GM12865 (cell line): ENCODE data around the gene ZFAND3.

Experiments used
- DNase-seq: peaks from one replicate; pipeline ENCODE4 v3.0.0; 2010; ENCODE audit warnings: low read depth
- H3K4me3 ChIP-seq: 2 replicates; pipeline ENCODE4 v1.5.1; 2011; ENCODE audit warnings: mild to moderate bottlenecking, low read depth, low read length, control low read depth
- TF ChIP-seq, protein P1 (sequence below): IDR thresholded peaks from 2 replicates; pipeline ENCODE4 v1.5.1; 2011; ENCODE audit warnings: low read length, control low read depth, low read depth, inconsistent platforms; ENCODE audit not compliant: insufficient read depth; ENCODE audit errors: missing control alignments

ZFAND3 gene

GRCh38 chr6:37861452-37861851 lies 41.9 kb downstream of the ZFAND3 start:
- no peak for DNase-seq
- TF ChIP-seq, protein P1, sequence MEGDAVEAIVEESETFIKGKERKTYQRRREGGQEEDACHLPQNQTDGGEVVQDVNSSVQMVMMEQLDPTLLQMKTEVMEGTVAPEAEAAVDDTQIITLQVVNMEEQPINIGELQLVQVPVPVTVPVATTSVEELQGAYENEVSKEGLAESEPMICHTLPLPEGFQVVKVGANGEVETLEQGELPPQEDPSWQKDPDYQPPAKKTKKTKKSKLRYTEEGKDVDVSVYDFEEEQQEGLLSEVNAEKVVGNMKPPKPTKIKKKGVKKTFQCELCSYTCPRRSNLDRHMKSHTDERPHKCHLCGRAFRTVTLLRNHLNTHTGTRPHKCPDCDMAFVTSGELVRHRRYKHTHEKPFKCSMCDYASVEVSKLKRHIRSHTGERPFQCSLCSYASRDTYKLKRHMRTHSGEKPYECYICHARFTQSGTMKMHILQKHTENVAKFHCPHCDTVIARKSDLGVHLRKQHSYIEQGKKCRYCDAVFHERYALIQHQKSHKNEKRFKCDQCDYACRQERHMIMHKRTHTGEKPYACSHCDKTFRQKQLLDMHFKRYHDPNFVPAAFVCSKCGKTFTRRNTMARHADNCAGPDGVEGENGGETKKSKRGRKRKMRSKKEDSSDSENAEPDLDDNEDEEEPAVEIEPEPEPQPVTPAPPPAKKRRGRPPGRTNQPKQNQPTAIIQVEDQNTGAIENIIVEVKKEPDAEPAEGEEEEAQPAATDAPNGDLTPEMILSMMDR = no peak
- H3K4me3 ChIP-seq = no peak overlapping the region

DNA sequence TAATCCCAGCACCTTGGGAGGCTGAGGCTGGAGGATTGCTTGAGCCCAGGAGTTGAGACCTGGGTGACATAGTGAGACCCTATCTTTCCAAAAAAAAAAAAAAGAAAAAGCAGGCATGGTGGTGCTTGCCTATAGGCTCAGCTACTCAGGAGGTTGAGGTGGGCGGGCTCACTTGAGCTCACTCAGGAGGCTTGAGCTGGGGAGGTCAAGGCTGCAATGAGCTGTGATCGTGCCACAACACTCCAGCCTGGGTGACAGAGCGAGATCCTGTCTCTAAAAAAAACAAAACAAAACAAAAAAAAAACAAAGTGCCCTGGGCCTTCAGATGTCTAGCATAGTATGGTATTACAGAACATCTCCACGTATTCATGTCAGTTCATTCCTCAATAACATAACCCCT lies 42.9 kb downstream of the ZFAND3 start:
- H3K4me3 ChIP-seq = no peak overlapping the region
- no peak for DNase-seq
- TF ChIP-seq, protein P1 = no peak

DNA sequence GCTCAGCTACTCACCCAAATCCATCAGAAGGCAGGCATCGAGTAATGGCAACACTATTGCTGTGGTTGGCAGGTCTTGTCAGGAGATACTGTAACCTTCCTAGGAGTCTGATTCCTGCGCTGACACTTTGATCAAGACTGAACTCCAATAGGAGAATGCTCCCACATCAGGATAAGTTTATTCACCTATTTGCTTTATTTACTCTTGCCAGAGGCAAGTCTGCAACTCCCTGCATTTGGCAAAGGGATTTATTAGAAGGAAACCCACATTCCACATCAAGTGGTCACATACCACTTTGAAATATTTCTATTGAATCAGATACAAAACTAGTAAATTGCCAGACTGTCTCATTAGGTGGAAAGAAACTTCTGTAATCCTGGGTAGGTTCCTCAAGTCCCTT lies 43.5 kb downstream of the ZFAND3 start:
- TF ChIP-seq, protein P1 = no peak

DNA sequence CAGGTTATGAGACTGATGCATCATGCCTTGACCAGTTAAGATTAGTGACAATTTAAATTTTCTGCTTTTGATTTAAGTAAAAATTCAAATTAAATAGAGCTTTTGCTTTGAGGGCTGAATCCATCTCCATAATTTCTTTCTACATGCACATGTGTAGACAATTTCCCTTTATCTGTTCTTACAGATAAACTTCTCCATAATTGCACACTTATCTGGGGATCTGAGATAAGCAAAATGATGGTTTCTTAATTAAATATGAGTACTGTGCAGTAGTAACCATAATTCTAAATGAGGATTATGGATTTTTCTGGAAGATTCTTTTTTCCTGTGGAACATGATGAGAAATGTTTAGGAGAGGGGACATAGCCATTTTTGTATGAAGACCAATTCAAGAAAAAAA lies 44.7 kb downstream of the ZFAND3 start:
- no peak overlapping the region for H3K4me3 ChIP-seq
- no peak for DNase-seq
- TF ChIP-seq, protein P1 = no peak

More for the DNA sequence above, 43.5 kb downstream of the ZFAND3 start:
- no peak for DNase-seq
- H3K4me3 ChIP-seq = no peak overlapping the region

GRCh38 chr6:37865504-37865903 lies 46.0 kb downstream of the ZFAND3 start:
- DNase-seq = no peak
- TF ChIP-seq, protein P1 = no peak

DNA sequence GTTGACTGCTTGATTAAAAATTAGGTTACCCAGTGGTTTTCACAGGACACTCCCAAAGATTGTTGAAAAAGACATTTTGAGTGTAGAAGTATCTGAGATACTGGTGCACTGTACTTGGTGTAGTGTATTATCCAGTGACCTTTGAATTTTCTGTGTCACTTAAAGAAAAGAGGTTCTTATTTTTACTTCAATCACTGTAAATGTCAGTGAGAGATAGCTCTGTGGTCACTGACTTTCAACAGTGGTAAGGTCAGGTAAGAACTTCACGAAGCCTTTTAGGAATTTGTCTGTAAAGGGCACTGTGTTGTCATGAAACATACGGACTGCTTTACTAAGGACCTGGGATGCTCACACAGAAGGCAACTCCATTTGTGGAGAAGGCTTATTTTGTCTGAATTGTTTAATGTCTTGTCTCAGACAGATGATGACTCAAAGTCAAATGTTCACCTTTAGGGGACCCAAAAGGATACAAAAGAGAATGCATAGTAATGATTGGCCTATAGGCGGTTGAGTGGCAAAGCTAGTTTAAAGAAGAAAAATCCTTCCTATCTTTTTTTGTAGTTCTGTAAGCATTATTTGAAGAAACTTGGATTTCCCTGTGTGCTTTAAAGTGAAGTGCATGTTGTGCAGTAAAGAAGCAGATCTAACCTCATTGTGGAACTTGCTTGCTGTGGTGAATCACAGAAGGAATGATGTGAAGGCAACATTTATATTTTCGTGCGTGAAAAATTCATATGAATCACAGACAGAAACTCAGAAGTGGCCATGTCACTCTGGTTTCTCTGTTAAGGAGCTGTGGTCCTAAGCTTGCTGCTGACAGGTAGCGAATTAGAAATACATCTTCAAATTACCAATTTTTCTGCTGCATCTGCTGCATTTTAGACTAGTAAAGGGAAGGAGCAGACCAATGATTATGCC lies 47.3 kb downstream of the ZFAND3 start:
- no peak overlapping the region for H3K4me3 ChIP-seq
- TF ChIP-seq, protein P1 = no peak
- DNase-seq = no peak

More at GRCh38 chr6:37865504-37865903, 46.0 kb downstream of the ZFAND3 start:
- no peak overlapping the region for H3K4me3 ChIP-seq
